H1 (cell line): ENCODE data around the gene PTH1R. TPM values are rescaled to one million over a fixed set of nuclear protein-coding genes. Genes with fewer than 3 reads are reported as not detected.
A peak's percentile ranks its signal among the peaks of the same experiment; 100 is the strongest.

Experiments
- CTCF ChIA-PET: fragments of 300-600 bp; sonication (Branson Sonifier 250); formaldehyde crosslinking; loops from one replicate; lab custom pipeline; 2021; ENCODE audit not compliant: partially characterized antibody; lab: Charles Lee
- POLR2A ChIA-PET: fragments of 300-600 bp; sonication (Branson Sonifier 250); formaldehyde crosslinking; loops from one replicate; lab custom pipeline; 2021; ENCODE audit warnings: inconsistent platforms; ENCODE audit not compliant: partially characterized antibody; lab: Charles Lee
- DNase-seq, 2 experiments: peaks; one replicate each; pipeline versions ENCODE4 v3.0.0 to v3.0.0-alpha.2; 2010 to 2022; ENCODE audit warnings: low spot score in 2 of 2, low read depth in 1 of 2, mixed read lengths in 1 of 2
- FAIRE-seq: peaks from 2 replicates; lab custom pipeline; 2011; peaks lifted over from hg19 to GRCh38; lab: Jason Lieb, UNC
- H2AFZ ChIP-seq: 2 replicates; pipeline ENCODE4 v1.8.1; 2012; ENCODE audit warnings: low read length, inconsistent platforms
- H2AK5ac ChIP-seq: 2 replicates; pipeline ENCODE4 v1.6.1; 2013; ENCODE audit warnings: low read depth, low read length
- H2BK120ac ChIP-seq: replicated peaks from 2 replicates; pipeline ENCODE3; 2013; ENCODE audit warnings: low read depth, low read length, inconsistent platforms
- H2BK12ac ChIP-seq: 2 replicates; pipeline ENCODE4 v1.6.1; 2013; ENCODE audit warnings: low read depth, low read length
- H2BK15ac ChIP-seq: 2 replicates; pipeline ENCODE4 v1.6.1; 2013; ENCODE audit warnings: low read length
- H2BK20ac ChIP-seq: 2 replicates; pipeline ENCODE4 v1.6.1; 2013; ENCODE audit warnings: low read length
- H2BK5ac ChIP-seq: 2 replicates; pipeline ENCODE4 v1.6.1; 2013; ENCODE audit warnings: low read depth, low read length
- H3K14ac ChIP-seq: 2 replicates; pipeline ENCODE4 v1.6.1; 2013; ENCODE audit warnings: inconsistent platforms; ENCODE audit not compliant: insufficient read length
- H3K18ac ChIP-seq: 2 replicates; pipeline ENCODE4 v1.6.1; 2013; ENCODE audit warnings: low read length; ENCODE audit errors: extremely low read depth
- H3K23ac ChIP-seq: 2 replicates; pipeline ENCODE4 v1.6.1; 2013; ENCODE audit warnings: inconsistent platforms; ENCODE audit not compliant: insufficient read length
- H3K23me2 ChIP-seq: 2 replicates; pipeline ENCODE4 v1.6.1; 2013; ENCODE audit warnings: low read depth, low read length
- H3K27ac ChIP-seq: 2 replicates; pipeline ENCODE4 v1.6.1; 2011; ENCODE audit warnings: low read depth, low read length, inconsistent platforms
- H3K27me3 ChIP-seq, 4 experiments: replicated peaks in 1 of 4; 1 replicate in 1 of 4; 2 replicates in 3 of 4; pipeline versions ENCODE4 v1.6.1 to v1.8.1; 2011 to 2013; ENCODE audit warnings: low read length in 3 of 4, mild to moderate bottlenecking in 3 of 4, inconsistent platforms in 2 of 4, mixed read lengths in 2 of 4, moderate library complexity in 1 of 4; ENCODE audit not compliant: control insufficient read depth in 3 of 4, insufficient read depth in 3 of 4; ENCODE audit errors: extremely low read depth in 1 of 4
- H3K36me3 ChIP-seq, 4 experiments: 2 replicates each; pipeline versions ENCODE4 v1.6.1 to v1.8.1; 2011 to 2013; ENCODE audit warnings: mild to moderate bottlenecking in 4 of 4, low read length in 3 of 4, moderate library complexity in 2 of 4, control low read depth in 1 of 4, inconsistent platforms in 1 of 4; ENCODE audit not compliant: insufficient read depth in 4 of 4, control insufficient read depth in 2 of 4
- H3K4ac ChIP-seq: replicated peaks from 2 replicates; pipeline ENCODE3; 2013; ENCODE audit warnings: low read length, low read depth, mixed read lengths, inconsistent platforms; ENCODE audit not compliant: insufficient read length
- H3K4me1 ChIP-seq, 4 experiments: replicated peaks in 1 of 4; 1 replicate in 1 of 4; 2 replicates in 3 of 4; pipeline versions ENCODE4 v1.6.1 to v1.8.1; 2011 to 2013; ENCODE audit warnings: low read length in 3 of 4, inconsistent platforms in 2 of 4, mixed read lengths in 1 of 4; ENCODE audit not compliant: insufficient read depth in 4 of 4, control insufficient read depth in 3 of 4
- H3K4me2 ChIP-seq, 2 experiments: 2 replicates each; pipeline versions ENCODE4 v1.6.1 to v1.8.1; 2011 to 2013; ENCODE audit warnings: low read depth in 2 of 2, low read length in 2 of 2, control low read depth in 1 of 2, inconsistent platforms in 1 of 2, mild to moderate bottlenecking in 1 of 2; ENCODE audit not compliant: insufficient read depth in 1 of 2
- H3K4me3 ChIP-seq, 4 experiments: fragments of 200-600, 300-600 bp in 1 of 4; sonication (generic), shearing (Covaris generic), sonication (Bioruptor Twin) in 1 of 4; 2 replicates each; pipeline versions ENCODE4 v1.5.1 to v1.8.1; 2011 to 2016; ENCODE audit warnings: low read length in 4 of 4, low read depth in 3 of 4, control low read depth in 2 of 4, inconsistent platforms in 2 of 4, mild to moderate bottlenecking in 2 of 4, mixed read lengths in 1 of 4, moderate library complexity in 1 of 4; ENCODE audit not compliant: insufficient read depth in 2 of 4; ENCODE audit errors: extremely low read depth in 1 of 4
- H3K56ac ChIP-seq: replicated peaks from 2 replicates; pipeline ENCODE3; 2013; ENCODE audit warnings: low read depth, mild to moderate bottlenecking, mixed read lengths, low read length, inconsistent platforms; ENCODE audit not compliant: insufficient read length
- H3K79me1 ChIP-seq: 2 replicates; pipeline ENCODE4 v1.6.1; 2013; ENCODE audit warnings: low read depth, low read length, control low read depth
- H3K79me2 ChIP-seq, 2 experiments: 2 replicates each; pipeline versions ENCODE4 v1.6.1 to v1.8.1; 2012 to 2013; ENCODE audit warnings: low read length in 2 of 2, mild to moderate bottlenecking in 2 of 2, inconsistent platforms in 1 of 2; ENCODE audit not compliant: insufficient read depth in 2 of 2, control insufficient read depth in 1 of 2
- H3K9ac ChIP-seq, 4 experiments: replicated peaks in 1 of 4; 1 replicate in 1 of 4; 2 replicates in 3 of 4; pipeline versions ENCODE4 v1.6.1 to v1.8.1; 2011 to 2013; ENCODE audit warnings: low read depth in 3 of 4, low read length in 3 of 4, control low read depth in 2 of 4, mild to moderate bottlenecking in 2 of 4, moderate library complexity in 2 of 4, inconsistent platforms in 1 of 4; ENCODE audit errors: extremely low read depth in 1 of 4
- H3K9me3 ChIP-seq, 2 experiments: 2 replicates each; pipeline versions ENCODE4 v1.6.1 to v1.8.1; 2012 to 2013; ENCODE audit warnings: mild to moderate bottlenecking in 2 of 2, moderate library complexity in 2 of 2, control low read depth in 1 of 2, inconsistent platforms in 1 of 2, low read depth in 1 of 2, low read length in 1 of 2, mixed read lengths in 1 of 2; ENCODE audit not compliant: insufficient read depth in 2 of 2
- H4K20me1 ChIP-seq, 2 experiments: replicated peaks in 1 of 2; 2 replicates each; pipeline versions ENCODE3 to v1.8.1; 2011 to 2013; ENCODE audit warnings: inconsistent platforms in 2 of 2, low read length in 2 of 2, mild to moderate bottlenecking in 1 of 2; ENCODE audit not compliant: insufficient read depth in 2 of 2, control insufficient read depth in 1 of 2
- H4K5ac ChIP-seq: 2 replicates; pipeline ENCODE4 v1.6.1; 2013; ENCODE audit warnings: low read length, low read depth, mixed read lengths, inconsistent platforms; ENCODE audit not compliant: insufficient read length
- H4K8ac ChIP-seq: 2 replicates; pipeline ENCODE4 v1.8.0; 2013; ENCODE audit warnings: mild to moderate bottlenecking, moderate library complexity, low read length, inconsistent platforms; ENCODE audit not compliant: insufficient read depth; ENCODE audit errors: extremely low read depth
- H4K91ac ChIP-seq: replicated peaks from 2 replicates; pipeline ENCODE3; 2013; ENCODE audit warnings: low read length, mixed read lengths, inconsistent platforms; ENCODE audit not compliant: insufficient read length
- CBX8 ChIP-seq: fragments of 300-800, 300-1000 bp; sonication (generic); IDR thresholded peaks from 2 replicates; pipeline ENCODE4 v1.7.1; 2016; ENCODE audit warnings: low read depth, low read length, borderline replicate concordance
- WGBS, 2 experiments: shearing (Covaris generic) in 1 of 2; methylation state at CpG; one replicate each; pipeline versions ENCODE4 v1.1.6 to v1.1.7; 2013 to 2015; ENCODE audit warnings: low lambda C conversion rate in 2 of 2, mixed read lengths in 2 of 2, inconsistent platforms in 1 of 2, low coverage in 1 of 2, missing lambda C conversion rate in 1 of 2; ENCODE audit not compliant: insufficient replicate concordance in 2 of 2, insufficient coverage in 1 of 2, insufficient read length in 1 of 2; ENCODE audit errors: extremely low coverage in 1 of 2, missing lambda C conversion rate in 1 of 2; 5-methylcytosine and 5-hydroxymethylcytosine counted together
- polyA plus RNA-seq, 7 experiments: library from polyadenylated mRNA; depleted of rRNA in 3 of 7; stranded (reverse) in 5 of 7; unstranded in 2 of 7; fragments of >200 nt in 5 of 7; fragments of 200-250 nt in 2 of 7; gene quantifications; 1 replicate in 5 of 7; 2 replicates in 1 of 7; 4 replicates in 1 of 7; pipeline versions ENCODE4 v1.2.1 to v1.2.3, GENCODE V29; 2011 to 2013; ENCODE audit warnings: missing spikeins in 2 of 7, mixed read lengths in 2 of 7
- total RNA-seq: library from RNA; stranded (reverse); fragmentation: NEBNext Ultra II Directional; extraction: Animal tissue kit (Norgen Biotek cat#: 25700); gene quantifications from 2 replicates; pipeline ENCODE4 v1.2.1, GENCODE V29; 2021

The PTH1R gene
- total and polyA plus RNA-seq, 2 of the 8 experiments (the other 6 are each of a cell fraction or from before 2014, with no cell fraction given), result 0.57 to 1.5 TPM

DNA sequence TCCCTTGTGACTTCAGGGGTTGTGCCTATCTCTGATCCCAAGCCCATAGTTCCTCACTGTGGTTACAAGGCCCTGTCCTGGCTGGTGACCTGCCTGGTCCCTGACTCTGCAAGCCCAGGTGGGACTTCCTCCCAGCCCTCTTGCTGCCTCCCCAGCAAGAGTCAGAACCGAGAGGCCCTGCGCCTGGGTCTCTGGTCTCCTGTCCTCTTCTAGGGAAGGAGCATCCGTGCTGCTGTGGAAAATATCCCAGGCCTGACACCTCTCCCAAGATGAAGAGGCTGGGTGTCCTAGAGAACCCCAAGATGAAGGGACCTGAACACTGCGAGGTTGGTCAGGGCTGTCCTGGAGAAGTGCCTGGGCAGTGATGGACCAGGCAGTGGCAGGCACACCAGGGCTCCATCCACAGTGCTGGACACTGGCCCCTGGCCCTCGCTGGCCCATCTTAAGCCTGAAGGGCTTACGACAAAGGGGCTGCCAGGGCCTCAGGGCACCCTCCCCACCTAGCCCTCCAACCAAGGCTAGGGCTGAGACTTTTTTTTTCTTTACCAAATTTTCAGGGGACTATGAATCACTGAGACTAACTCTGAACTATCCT is 32.7 kb downstream of the PTH1R start:
- no peak overlapping the region for H3K23ac ChIP-seq
- no peak overlapping the region for H3K18ac ChIP-seq
- H3K4me2 ChIP-seq, result no peak overlapping the region
- no peak overlapping the region; the same call in 1 of the 2 replicates for H2BK15ac ChIP-seq
- no peak overlapping the region for H3K14ac ChIP-seq
- no peak overlapping the region for H3K9ac ChIP-seq
- no peak overlapping the region for H3K4me3 ChIP-seq
- H4K20me1 ChIP-seq, result peaks cover 0 to 5% of the 10 kb centered on the region in 2 experiments
- no peak overlapping the region for H3K4ac ChIP-seq
- H3K56ac ChIP-seq, result no peak overlapping the region
- no peak overlapping the region for H4K91ac ChIP-seq
- no peak overlapping the region for H2BK120ac ChIP-seq
- H4K8ac ChIP-seq, result no peak overlapping the region
- no peak overlapping the region for H3K27ac ChIP-seq
- H3K27me3 ChIP-seq, result no peaks in the 10 kb centered on the region; a peak in 2 of 7 replicates
- H3K4me1 ChIP-seq, result peaks cover 0 to 3% (median 1%) of the 10 kb centered on the region in 4 experiments; a peak in 2 of 7 replicates
- POLR2A ChIA-PET, result interaction anchor here (1.4 to 1.5 kb wide), 2 partner anchors 9 to 13 kb away, joined by 3 read pairs; no protein-coding TSS in a partner anchor
- no peak overlapping the region for H2AK5ac ChIP-seq
- H2BK12ac ChIP-seq, result 0 out of 2 replicates have a peak overlapping the region, but pooled peaks have one; percentile 1
- CTCF ChIA-PET, result interaction anchor here (0.7 to 4.2 kb wide), 45 partner anchors 9 to 593 kb away, joined by 3 to 28 read pairs (median 5); partner anchors contain the start of gene PTH1R
- no peaks in the 10 kb centered on the region; the same call in 1 of the 2 replicates for H3K79me1 ChIP-seq
- no peak overlapping the region for H2BK20ac ChIP-seq
- no peaks in the 10 kb centered on the region for H3K9me3 ChIP-seq
- no peak for DNase-seq
- no peak for TF ChIP-seq CBX8
- no peaks in the 10 kb centered on the region for H3K79me2 ChIP-seq
- no peak overlapping the region for H2AFZ ChIP-seq
- no peak overlapping the region for H2BK5ac ChIP-seq
- H3K36me3 ChIP-seq, result no peaks in the 10 kb centered on the region
- WGBS, 2 experiments, result 90% methylated on average over 6 of the region's 6 CpGs; no CpG with 5 or more reads in 1 of the 2 experiments
- H3K23me2 ChIP-seq, result no peaks in the 10 kb centered on the region; the same call in 1 of the 2 replicates
- no peak for FAIRE-seq
- H4K5ac ChIP-seq, result no peak overlapping the region
